NCI-H1417 (cell line): ENCODE results near the gene RAB8A.
"Not testable (repeated sequence)": the region's sequence is repeated elsewhere in the genome, so short reads cannot be mapped to it uniquely, and the experiment has no call there.

Experiments
- DNase-seq, 3 experiments: peaks; one replicate each; lab custom pipeline; 2025; lab: John Stamatoyannopoulos, UW

The RAB8A gene

GRCh38 chr19:16078759-16079707 lies 32.7 kb upstream of the RAB8A start:
- DNase-seq = no peak

- DNase-seq = no peak
Measured at GRCh38 chr19:16084067-16084685, 27.5 kb upstream of the RAB8A start.

- DNase-seq = no peak
Measured at GRCh38 chr19:16085115-16085514, 26.6 kb upstream of the RAB8A start.

- not testable (repeated sequence) for DNase-seq
Measured at GRCh38 chr19:16087404-16087803, 24.3 kb upstream of the RAB8A start.

GRCh38 chr19:16087940-16088339 lies 23.7 kb upstream of the RAB8A start:
- DNase-seq = no peak

GRCh38 chr19:16088351-16089009 lies 23.2 kb upstream of the RAB8A start:
- DNase-seq = no peak

GRCh38 chr19:16089010-16089846 lies 22.5 kb upstream of the RAB8A start:
- no peak for DNase-seq

GRCh38 chr19:16091546-16092475 lies 19.9 kb upstream of the RAB8A start:
- DNase-seq = no peak

GRCh38 chr19:16094360-16095070 lies 17.2 kb upstream of the RAB8A start:
- no peak for DNase-seq

GRCh38 chr19:16095071-16095571 lies 16.6 kb upstream of the RAB8A start:
- DNase-seq = no peak

- DNase-seq = no peak
Measured at GRCh38 chr19:16096280-16096855, 15.3 kb upstream of the RAB8A start.

- no peak for DNase-seq
Measured at GRCh38 chr19:16098416-16098768, 13.3 kb upstream of the RAB8A start.

GRCh38 chr19:16098821-16099220 lies 12.9 kb upstream of the RAB8A start:
- DNase-seq = no peak

GRCh38 chr19:16099314-16099965 lies 12.2 kb upstream of the RAB8A start:
- not testable (repeated sequence) for DNase-seq

- no peak for DNase-seq
Measured at GRCh38 chr19:16100524-16100923, 11.2 kb upstream of the RAB8A start.

GRCh38 chr19:16104722-16105121 lies 7.0 kb upstream of the RAB8A start:
- no peak for DNase-seq

GRCh38 chr19:16106121-16106520 lies 5.6 kb upstream of the RAB8A start:
- DNase-seq = no peak

- DNase-seq = no peak
Measured at GRCh38 chr19:16111909-16112752, 442 bp downstream of the RAB8A start.
